GM18951 (cell line): ENCODE results near the gene DNER.

Experiments used
- POLR2A ChIP-seq: IDR thresholded peaks from 4 replicates; pipeline ENCODE4 v1.6.1; 2011; ENCODE audit warnings: mild to moderate bottlenecking; ENCODE audit not compliant: insufficient read length, insufficient read depth; ENCODE audit errors: extremely low read depth
- in situ Hi-C: fragments of 300-500 bp; cut with MboI; formaldehyde crosslinking; loops from one replicate; pipeline ENCODE4 v1.12.0; 2022; ENCODE audit warnings: low sequenced_read_pairs, mixed read lengths, inconsistent platforms; ENCODE audit not compliant: unreplicated experiment

DNER gene

DNA sequence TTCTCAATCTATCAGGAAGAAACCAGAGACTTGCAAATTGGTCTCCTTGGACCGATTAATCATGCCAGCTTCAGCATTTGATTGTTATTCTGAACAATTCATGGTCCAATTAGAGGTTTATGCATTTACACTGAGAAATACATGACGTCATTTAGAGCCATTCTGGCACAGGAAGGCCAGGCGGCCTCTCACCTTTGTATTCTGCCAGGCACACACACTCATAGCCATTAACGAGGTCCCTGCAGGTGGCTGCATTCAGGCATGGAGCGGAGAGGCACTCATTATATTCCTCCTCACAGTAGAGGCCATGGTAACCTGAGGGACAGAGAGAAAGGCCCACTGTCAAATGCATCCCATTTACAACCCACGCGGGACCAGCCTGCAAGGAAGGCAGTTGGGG lies 296.4 kb downstream of the DNER start:
- TF ChIP-seq POLR2A, result no peak
- in situ Hi-C loops, result no loop called here

DNA sequence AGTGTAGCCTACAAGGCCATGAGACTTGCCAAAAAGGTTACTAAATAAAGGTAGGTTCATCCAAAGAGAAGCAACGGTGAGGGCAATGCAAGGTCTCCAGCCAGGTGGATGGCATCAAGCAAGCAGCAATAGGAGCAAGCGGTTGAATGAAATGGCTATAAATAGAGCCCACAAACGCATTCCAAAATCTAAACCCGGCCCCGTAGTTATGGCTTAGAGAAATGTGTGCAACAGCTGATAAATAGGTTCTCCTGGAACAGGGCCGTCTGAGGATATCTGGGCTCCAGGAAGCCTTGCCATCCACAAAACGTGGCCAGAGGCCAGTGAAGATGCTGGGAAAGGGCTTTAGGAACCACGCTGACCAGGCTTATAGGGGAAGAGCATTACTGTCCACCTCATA lies 297.2 kb downstream of the DNER start:
- no peak for TF ChIP-seq POLR2A
- in situ Hi-C loops, result no loop called here

DNA sequence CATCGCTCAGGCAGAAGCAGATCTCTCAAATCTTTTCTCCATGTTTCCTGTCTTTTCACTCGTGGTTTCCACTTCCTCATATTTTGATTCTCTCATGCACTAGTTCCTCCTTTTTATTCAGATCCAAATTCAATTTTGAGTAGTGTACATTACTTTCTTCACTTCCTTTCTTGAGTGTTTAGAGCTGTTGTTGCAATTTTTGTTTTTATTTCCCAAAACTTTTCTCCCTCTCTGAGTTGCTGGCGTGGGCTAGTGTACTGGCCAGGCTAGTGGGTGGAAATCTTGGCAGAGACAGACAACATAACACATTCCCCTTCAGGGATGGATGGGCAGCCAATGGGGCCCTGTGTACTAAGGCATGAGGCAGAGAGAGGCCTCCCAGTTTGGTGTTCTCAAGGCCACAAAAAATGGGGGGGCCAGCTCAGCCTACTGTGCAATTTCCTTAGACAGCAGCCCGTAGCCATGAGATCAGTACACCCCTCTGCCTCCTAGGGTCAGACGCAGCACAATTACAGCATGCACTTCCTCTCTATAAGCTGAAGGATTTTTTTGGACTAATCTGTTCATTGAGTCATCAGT lies 298.1 kb downstream of the DNER start:
- TF ChIP-seq POLR2A, result no peak
- in situ Hi-C loops, result no loop called here

DNA sequence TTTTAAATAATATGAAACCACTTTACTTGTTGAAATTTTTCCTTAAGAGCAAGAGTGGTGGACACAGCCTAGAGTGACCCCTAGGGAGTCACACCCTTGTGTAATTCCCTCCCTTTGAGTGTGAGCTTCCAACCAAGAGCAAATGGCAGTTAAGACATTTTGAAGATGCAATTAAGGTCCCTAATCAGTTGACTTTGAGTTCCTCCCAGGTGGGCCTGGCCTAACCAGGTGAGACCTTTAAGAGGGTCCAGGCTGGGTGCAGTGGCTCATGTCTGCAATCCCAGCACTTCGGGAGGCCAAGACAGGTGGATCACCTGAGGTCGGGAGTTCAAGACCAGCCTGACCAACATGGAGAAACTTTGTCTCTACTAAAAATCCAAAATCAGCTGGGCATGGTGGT lies 299.7 kb downstream of the DNER start:
- in situ Hi-C loops, result no loop called here

DNA sequence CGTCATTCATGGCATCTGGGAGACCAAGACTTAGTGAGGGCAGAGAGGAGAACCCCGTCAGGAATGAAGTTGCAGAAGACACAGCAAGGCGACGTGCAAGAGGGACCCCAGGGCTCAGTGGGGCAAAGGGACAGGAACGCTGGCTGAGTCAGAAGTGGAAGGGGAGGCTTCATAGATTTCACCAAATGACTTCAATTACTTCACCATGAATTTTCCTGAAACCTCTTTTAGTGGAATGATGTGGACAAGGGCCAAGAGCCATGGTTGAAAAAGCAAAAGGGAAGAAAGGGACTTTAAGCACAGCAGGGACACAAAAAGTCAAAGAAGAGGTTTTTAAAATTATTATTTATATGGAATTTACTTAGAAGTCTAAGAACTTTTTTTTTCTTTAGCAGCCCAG lies 301.7 kb downstream of the DNER start:
- no peak for TF ChIP-seq POLR2A
- in situ Hi-C loops, result no loop called here

More for the DNA sequence above, 299.7 kb downstream of the DNER start:
- no peak for TF ChIP-seq POLR2A

DNA sequence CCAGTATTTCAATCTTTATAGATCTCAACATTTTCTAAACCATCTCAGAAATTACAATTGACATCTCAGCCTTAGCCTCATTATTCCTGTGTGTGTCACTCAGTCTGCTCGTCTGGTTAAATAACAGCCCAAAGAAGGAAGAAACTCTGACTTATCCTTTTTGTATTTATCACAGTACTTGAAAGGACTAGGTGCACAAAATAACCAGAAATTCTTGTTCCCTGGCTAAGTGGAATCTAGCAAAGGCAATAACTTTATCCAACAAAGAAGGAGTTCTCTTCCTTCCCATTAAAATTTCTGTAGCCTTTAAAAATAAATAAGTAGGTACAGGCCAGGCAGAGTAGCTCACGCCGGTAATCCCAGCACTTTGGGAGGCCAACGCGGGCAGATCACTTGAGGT lies 303.4 kb downstream of the DNER start:
- no peak for TF ChIP-seq POLR2A
- in situ Hi-C loops, result no loop called here

DNA sequence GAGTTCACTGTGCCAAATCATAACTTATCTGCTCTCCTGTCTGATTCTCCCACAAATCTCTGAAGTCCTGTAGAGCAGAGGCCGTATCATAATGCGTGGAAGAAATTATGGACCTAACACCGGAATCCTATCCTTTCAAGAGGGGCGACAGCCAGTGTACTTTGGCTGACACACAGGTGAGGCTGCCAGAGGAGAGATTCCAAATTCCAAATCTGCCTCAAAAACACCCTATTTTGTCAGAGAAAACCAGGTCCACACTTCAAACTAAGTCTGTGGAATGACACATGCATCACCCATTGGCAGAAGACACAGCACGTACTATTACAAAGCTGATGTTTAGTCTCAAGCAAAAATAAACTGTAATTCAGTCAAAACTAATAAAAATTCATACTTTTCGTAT lies 304.1 kb downstream of the DNER start:
- no peak for TF ChIP-seq POLR2A
- in situ Hi-C loops, result no loop called here

DNA sequence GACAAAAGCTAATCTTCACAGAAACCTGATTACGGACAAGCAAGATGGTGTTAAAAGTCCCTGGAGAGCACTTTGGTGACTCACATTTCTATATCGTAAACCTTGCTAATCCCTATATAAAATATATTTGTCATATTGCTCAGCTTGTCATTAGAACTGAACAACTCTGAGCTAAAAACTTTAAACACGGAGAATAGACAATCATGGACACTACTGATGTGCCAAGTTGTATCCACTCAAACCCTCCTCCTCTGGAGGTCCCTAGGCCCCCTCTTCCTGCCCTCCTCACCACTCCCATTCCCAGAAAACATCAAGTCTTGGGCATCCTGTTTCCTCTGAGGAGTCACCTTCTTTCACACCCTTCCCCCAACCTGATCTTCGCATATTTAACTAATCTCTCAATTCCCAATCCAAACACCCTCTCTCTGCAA lies 304.6 kb downstream of the DNER start:
- in situ Hi-C loops, result no loop called here
- TF ChIP-seq POLR2A, result no peak

DNA sequence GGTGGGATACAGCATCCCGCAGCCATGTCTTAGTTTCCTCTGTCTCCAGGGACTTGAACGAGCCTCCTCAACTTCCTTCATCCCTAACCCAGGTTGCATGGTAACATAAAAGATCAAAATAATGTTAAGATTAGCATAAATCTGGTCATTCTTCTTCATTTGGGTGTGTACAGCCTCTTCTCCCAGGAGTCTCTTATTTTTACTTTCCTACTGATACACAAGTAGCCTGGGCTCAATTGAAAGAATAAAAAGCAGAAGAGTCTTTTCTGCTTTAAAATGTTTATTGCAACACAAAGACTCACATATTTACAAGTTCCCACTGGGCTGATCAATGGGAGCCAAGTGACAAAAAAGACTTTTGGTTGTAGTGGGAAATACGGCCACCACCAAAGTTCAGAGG lies 305.4 kb downstream of the DNER start:
- in situ Hi-C loops, result no loop called here
- no peak for TF ChIP-seq POLR2A

DNA sequence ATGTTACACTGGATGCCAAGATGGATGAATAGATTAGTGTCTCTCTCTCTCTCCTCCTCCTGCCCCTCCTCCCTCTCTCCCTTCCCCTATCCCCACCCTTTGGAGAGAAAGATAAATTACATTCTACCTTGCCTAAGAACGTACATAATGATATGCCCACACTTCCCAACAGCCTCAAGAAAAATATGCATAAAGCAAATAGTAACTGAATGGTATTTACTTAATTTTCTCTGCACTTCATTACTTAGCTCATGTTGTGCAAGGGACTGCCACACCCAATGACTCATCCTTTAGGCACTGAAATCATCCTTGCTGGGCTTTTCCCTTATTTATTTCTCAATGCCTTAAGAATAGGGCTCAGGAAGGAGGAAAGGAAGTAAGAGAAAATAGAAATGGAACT lies 306.0 kb downstream of the DNER start:
- TF ChIP-seq POLR2A, result no peak
- in situ Hi-C loops, result no loop called here

DNA sequence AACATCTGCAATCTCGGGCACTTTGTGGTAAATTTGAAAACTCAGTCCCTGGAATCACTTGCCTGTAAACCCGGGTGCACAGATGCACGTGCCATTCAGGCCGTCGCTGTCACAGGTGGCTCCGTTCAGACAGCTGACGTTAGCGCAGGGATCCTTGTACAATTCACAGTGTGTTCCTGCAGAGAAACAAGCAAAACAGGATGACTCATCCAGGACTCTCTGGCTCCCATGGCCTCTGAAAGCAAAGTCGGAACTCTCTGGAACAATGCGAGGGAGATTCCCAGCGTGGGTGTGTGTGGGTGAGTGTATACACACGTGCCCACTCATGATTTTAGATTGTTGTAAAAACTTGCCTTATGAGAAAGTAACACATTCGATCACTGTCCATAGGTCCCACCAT lies 307.2 kb downstream of the DNER start:
- in situ Hi-C loops, result no loop called here
- no peak for TF ChIP-seq POLR2A

DNA sequence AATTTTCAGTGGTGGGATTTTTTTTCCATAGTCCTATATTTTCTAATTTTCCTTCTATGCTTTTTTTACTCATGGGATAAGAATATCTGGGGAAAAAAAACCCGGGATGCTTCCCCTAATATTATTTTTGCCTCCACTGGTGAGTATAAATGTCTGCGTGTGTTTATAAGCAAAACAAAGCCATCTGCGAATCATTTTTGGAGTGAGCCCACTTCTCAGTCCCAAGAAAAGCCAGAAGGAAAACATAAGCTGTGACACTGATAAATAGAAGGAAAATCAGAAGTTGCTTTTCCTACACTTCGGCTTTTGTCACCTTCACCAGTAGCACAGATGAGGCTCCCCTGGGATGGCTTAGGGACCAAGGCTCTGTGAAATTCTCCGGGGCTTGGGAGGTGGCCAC lies 308.6 kb downstream of the DNER start:
- in situ Hi-C loops, result no loop called here
- TF ChIP-seq POLR2A, result no peak

DNA sequence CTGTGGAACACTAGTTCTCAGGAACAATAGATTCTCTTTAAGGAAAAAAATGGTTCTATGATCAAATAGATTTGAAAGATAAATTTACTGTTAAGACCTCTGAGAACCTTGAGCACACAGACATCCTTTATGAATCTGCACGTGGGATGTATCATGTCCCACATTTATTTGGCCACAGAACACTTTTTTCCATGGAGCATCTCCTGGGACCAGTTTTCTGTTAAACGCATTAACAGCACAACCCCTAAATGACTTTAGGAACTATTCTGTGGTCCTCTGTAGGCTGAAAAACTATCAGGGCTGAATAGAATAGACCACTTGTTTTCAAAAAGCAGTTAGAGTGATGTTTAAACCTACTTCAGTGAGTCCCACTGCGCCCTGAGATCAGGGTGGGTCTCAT lies 311.1 kb downstream of the DNER start:
- in situ Hi-C loops, result no loop called here

DNA sequence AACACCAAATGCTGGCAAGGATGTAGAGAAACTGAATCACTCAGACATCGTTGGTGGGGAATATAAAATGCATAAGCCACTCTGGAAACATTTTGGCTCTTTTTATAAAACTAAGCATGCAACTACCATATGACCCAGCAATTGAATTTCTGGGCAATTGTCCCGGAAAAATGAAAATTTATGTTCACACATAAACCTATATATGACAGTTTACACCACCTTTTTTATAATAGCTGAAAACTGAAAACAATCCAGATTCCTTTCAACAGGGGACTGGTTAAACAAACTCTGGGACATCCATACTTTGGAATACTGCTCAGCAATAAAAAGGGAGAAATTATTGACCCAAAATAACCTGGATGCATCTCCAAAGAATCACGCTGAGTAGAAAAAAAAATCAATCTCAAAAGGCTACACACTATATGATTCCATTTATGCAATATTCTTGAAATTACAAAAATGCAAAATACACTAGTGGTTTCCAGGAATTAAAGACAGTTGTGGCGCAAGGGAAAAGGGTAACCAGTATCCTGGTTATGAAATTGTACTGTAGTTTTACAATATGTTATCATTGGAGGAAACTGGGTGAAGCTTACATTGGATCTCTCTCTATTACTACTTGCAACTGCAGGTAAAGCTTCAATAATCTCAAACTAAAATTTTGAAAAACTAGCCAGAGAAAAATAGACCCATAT lies 313.0 kb downstream of the DNER start:
- in situ Hi-C loops, result no loop called here
- TF ChIP-seq POLR2A, result no peak

More for the DNA sequence above, 311.1 kb downstream of the DNER start:
- no peak for TF ChIP-seq POLR2A

DNA sequence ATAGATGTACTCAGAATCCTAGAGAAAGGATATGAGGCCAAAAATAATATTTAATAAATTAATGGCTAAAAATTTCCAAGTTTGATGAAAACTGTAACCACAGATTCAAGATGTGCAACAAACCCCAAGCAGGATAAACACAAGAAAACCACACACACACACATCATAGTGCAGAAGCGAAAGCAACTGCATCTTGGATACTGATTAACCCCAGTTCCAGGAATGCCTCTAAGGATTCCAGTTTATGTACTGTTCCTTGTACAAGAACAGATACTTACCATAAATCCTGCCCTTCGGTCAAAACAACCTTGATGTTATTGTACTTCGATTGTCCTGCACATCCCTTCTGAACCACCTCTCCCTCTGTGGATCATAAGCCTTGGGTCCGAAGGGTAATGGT lies 320.4 kb downstream of the DNER start:
- in situ Hi-C loops, result no loop called here
- no peak for TF ChIP-seq POLR2A

DNA sequence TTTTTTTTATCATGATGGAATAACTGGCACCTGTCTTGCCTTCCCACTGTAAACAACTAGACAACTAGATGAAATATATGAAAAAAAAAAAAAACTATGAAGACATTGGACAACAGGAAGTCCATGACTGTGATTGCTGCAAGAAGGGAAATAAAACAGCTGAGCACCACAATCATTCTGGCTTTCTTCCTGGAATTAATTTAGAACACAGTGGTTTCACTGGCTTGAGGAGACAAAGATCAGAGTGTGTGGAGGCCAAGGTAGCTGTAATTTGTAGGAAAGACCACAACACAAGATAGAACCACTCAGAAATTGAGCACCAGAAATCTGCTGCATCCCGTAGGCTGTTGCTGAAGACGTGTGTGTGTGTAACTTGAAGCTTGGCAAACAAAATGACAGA lies 322.2 kb downstream of the DNER start:
- in situ Hi-C loops, result no loop called here
- no peak for TF ChIP-seq POLR2A
